H1 (cell line): ENCODE measurements around the gene CES3. TPM values are rescaled to one million over a fixed set of nuclear protein-coding genes. Genes with fewer than 3 reads are reported as not detected.

Experiments used
- CTCF ChIA-PET: fragments of 300-600 bp; sonication (Branson Sonifier 250); formaldehyde crosslinking; loops from one replicate; lab custom pipeline; 2021; ENCODE audit not compliant: partially characterized antibody; lab: Charles Lee
- POLR2A ChIA-PET: fragments of 300-600 bp; sonication (Branson Sonifier 250); formaldehyde crosslinking; loops from one replicate; lab custom pipeline; 2021; ENCODE audit warnings: inconsistent platforms; ENCODE audit not compliant: partially characterized antibody; lab: Charles Lee
- DNase-seq, 2 experiments: peaks; one replicate each; pipeline versions ENCODE4 v3.0.0 to v3.0.0-alpha.2; 2010 to 2022; ENCODE audit warnings: low spot score in 2 of 2, low read depth in 1 of 2, mixed read lengths in 1 of 2
- FAIRE-seq: peaks from 2 replicates; lab custom pipeline; 2011; peaks lifted over from hg19 to GRCh38; lab: Jason Lieb, UNC
- H2AFZ ChIP-seq: 2 replicates; pipeline ENCODE4 v1.8.1; 2012; ENCODE audit warnings: low read length, inconsistent platforms
- H2AK5ac ChIP-seq: 2 replicates; pipeline ENCODE4 v1.6.1; 2013; ENCODE audit warnings: low read depth, low read length
- H2BK120ac ChIP-seq: replicated peaks from 2 replicates; pipeline ENCODE3; 2013; ENCODE audit warnings: low read depth, low read length, inconsistent platforms
- H2BK12ac ChIP-seq: 2 replicates; pipeline ENCODE4 v1.6.1; 2013; ENCODE audit warnings: low read depth, low read length
- H2BK15ac ChIP-seq: 2 replicates; pipeline ENCODE4 v1.6.1; 2013; ENCODE audit warnings: low read length
- H2BK20ac ChIP-seq: 2 replicates; pipeline ENCODE4 v1.6.1; 2013; ENCODE audit warnings: low read length
- H2BK5ac ChIP-seq: 2 replicates; pipeline ENCODE4 v1.6.1; 2013; ENCODE audit warnings: low read depth, low read length
- H3K14ac ChIP-seq: 2 replicates; pipeline ENCODE4 v1.6.1; 2013; ENCODE audit warnings: inconsistent platforms; ENCODE audit not compliant: insufficient read length
- H3K18ac ChIP-seq: 2 replicates; pipeline ENCODE4 v1.6.1; 2013; ENCODE audit warnings: low read length; ENCODE audit errors: extremely low read depth
- H3K23ac ChIP-seq: 2 replicates; pipeline ENCODE4 v1.6.1; 2013; ENCODE audit warnings: inconsistent platforms; ENCODE audit not compliant: insufficient read length
- H3K23me2 ChIP-seq: 2 replicates; pipeline ENCODE4 v1.6.1; 2013; ENCODE audit warnings: low read depth, low read length
- H3K27ac ChIP-seq: 2 replicates; pipeline ENCODE4 v1.6.1; 2011; ENCODE audit warnings: low read depth, low read length, inconsistent platforms
- H3K27me3 ChIP-seq, 4 experiments: replicated peaks in 1 of 4; 1 replicate in 1 of 4; 2 replicates in 3 of 4; pipeline versions ENCODE4 v1.6.1 to v1.8.1; 2011 to 2013; ENCODE audit warnings: low read length in 3 of 4, mild to moderate bottlenecking in 3 of 4, inconsistent platforms in 2 of 4, mixed read lengths in 2 of 4, moderate library complexity in 1 of 4; ENCODE audit not compliant: control insufficient read depth in 3 of 4, insufficient read depth in 3 of 4; ENCODE audit errors: extremely low read depth in 1 of 4
- H3K36me3 ChIP-seq, 4 experiments: 2 replicates each; pipeline versions ENCODE4 v1.6.1 to v1.8.1; 2011 to 2013; ENCODE audit warnings: mild to moderate bottlenecking in 4 of 4, low read length in 3 of 4, moderate library complexity in 2 of 4, control low read depth in 1 of 4, inconsistent platforms in 1 of 4; ENCODE audit not compliant: insufficient read depth in 4 of 4, control insufficient read depth in 2 of 4
- H3K4ac ChIP-seq: replicated peaks from 2 replicates; pipeline ENCODE3; 2013; ENCODE audit warnings: low read length, low read depth, mixed read lengths, inconsistent platforms; ENCODE audit not compliant: insufficient read length
- H3K4me1 ChIP-seq, 4 experiments: replicated peaks in 1 of 4; 1 replicate in 1 of 4; 2 replicates in 3 of 4; pipeline versions ENCODE4 v1.6.1 to v1.8.1; 2011 to 2013; ENCODE audit warnings: low read length in 3 of 4, inconsistent platforms in 2 of 4, mixed read lengths in 1 of 4; ENCODE audit not compliant: insufficient read depth in 4 of 4, control insufficient read depth in 3 of 4
- H3K4me2 ChIP-seq, 2 experiments: 2 replicates each; pipeline versions ENCODE4 v1.6.1 to v1.8.1; 2011 to 2013; ENCODE audit warnings: low read depth in 2 of 2, low read length in 2 of 2, control low read depth in 1 of 2, inconsistent platforms in 1 of 2, mild to moderate bottlenecking in 1 of 2; ENCODE audit not compliant: insufficient read depth in 1 of 2
- H3K4me3 ChIP-seq, 4 experiments: fragments of 200-600, 300-600 bp in 1 of 4; sonication (generic), shearing (Covaris generic), sonication (Bioruptor Twin) in 1 of 4; 2 replicates each; pipeline versions ENCODE4 v1.5.1 to v1.8.1; 2011 to 2016; ENCODE audit warnings: low read length in 4 of 4, low read depth in 3 of 4, control low read depth in 2 of 4, inconsistent platforms in 2 of 4, mild to moderate bottlenecking in 2 of 4, mixed read lengths in 1 of 4, moderate library complexity in 1 of 4; ENCODE audit not compliant: insufficient read depth in 2 of 4; ENCODE audit errors: extremely low read depth in 1 of 4
- H3K56ac ChIP-seq: replicated peaks from 2 replicates; pipeline ENCODE3; 2013; ENCODE audit warnings: low read depth, mild to moderate bottlenecking, mixed read lengths, low read length, inconsistent platforms; ENCODE audit not compliant: insufficient read length
- H3K79me1 ChIP-seq: 2 replicates; pipeline ENCODE4 v1.6.1; 2013; ENCODE audit warnings: low read depth, low read length, control low read depth
- H3K79me2 ChIP-seq, 2 experiments: 2 replicates each; pipeline versions ENCODE4 v1.6.1 to v1.8.1; 2012 to 2013; ENCODE audit warnings: low read length in 2 of 2, mild to moderate bottlenecking in 2 of 2, inconsistent platforms in 1 of 2; ENCODE audit not compliant: insufficient read depth in 2 of 2, control insufficient read depth in 1 of 2
- H3K9ac ChIP-seq, 4 experiments: replicated peaks in 1 of 4; 1 replicate in 1 of 4; 2 replicates in 3 of 4; pipeline versions ENCODE4 v1.6.1 to v1.8.1; 2011 to 2013; ENCODE audit warnings: low read depth in 3 of 4, low read length in 3 of 4, control low read depth in 2 of 4, mild to moderate bottlenecking in 2 of 4, moderate library complexity in 2 of 4, inconsistent platforms in 1 of 4; ENCODE audit errors: extremely low read depth in 1 of 4
- H3K9me3 ChIP-seq, 2 experiments: 2 replicates each; pipeline versions ENCODE4 v1.6.1 to v1.8.1; 2012 to 2013; ENCODE audit warnings: mild to moderate bottlenecking in 2 of 2, moderate library complexity in 2 of 2, control low read depth in 1 of 2, inconsistent platforms in 1 of 2, low read depth in 1 of 2, low read length in 1 of 2, mixed read lengths in 1 of 2; ENCODE audit not compliant: insufficient read depth in 2 of 2
- H4K20me1 ChIP-seq, 2 experiments: replicated peaks in 1 of 2; 2 replicates each; pipeline versions ENCODE3 to v1.8.1; 2011 to 2013; ENCODE audit warnings: inconsistent platforms in 2 of 2, low read length in 2 of 2, mild to moderate bottlenecking in 1 of 2; ENCODE audit not compliant: insufficient read depth in 2 of 2, control insufficient read depth in 1 of 2
- H4K5ac ChIP-seq: 2 replicates; pipeline ENCODE4 v1.6.1; 2013; ENCODE audit warnings: low read length, low read depth, mixed read lengths, inconsistent platforms; ENCODE audit not compliant: insufficient read length
- H4K8ac ChIP-seq: 2 replicates; pipeline ENCODE4 v1.8.0; 2013; ENCODE audit warnings: mild to moderate bottlenecking, moderate library complexity, low read length, inconsistent platforms; ENCODE audit not compliant: insufficient read depth; ENCODE audit errors: extremely low read depth
- H4K91ac ChIP-seq: replicated peaks from 2 replicates; pipeline ENCODE3; 2013; ENCODE audit warnings: low read length, mixed read lengths, inconsistent platforms; ENCODE audit not compliant: insufficient read length
- CEBPB ChIP-seq: IDR thresholded peaks from 2 replicates; pipeline ENCODE4 v1.6.1; 2012; ENCODE audit warnings: low read depth, low read length
- CHD2 ChIP-seq: IDR thresholded peaks from 2 replicates; pipeline ENCODE4 v1.6.1; 2012; ENCODE audit warnings: low read length, improper control_type of control experiment
- CTBP2 ChIP-seq: IDR thresholded peaks from 2 replicates; pipeline ENCODE4 v1.7.0; 2011; ENCODE audit warnings: borderline replicate concordance, mild to moderate bottlenecking, moderate library complexity, mixed read lengths, low read length; ENCODE audit not compliant: insufficient read depth, insufficient read length
- EZH2 ChIP-seq: fragments of 200-600 bp; sonication (generic); IDR thresholded peaks from 2 replicates; pipeline ENCODE4 v1.7.1; 2012; ENCODE audit warnings: low read depth, mild to moderate bottlenecking, moderate library complexity, low read length, inconsistent platforms; ENCODE audit not compliant: severe bottlenecking
- FOSL1 ChIP-seq: IDR thresholded peaks from 2 replicates; pipeline ENCODE4 v1.6.1; 2011; ENCODE audit warnings: mild to moderate bottlenecking, low read depth, low read length, moderate library complexity; ENCODE audit not compliant: insufficient read depth
- HDAC2 ChIP-seq, 2 experiments: fragments of 300-600 bp in 1 of 2; sonication (generic) in 1 of 2; IDR thresholded peaks; 2 replicates each; pipeline ENCODE4 v1.6.1; 2011 to 2012; ENCODE audit warnings: low read depth in 2 of 2, low read length in 2 of 2, mild to moderate bottlenecking in 2 of 2, moderate library complexity in 2 of 2, borderline replicate concordance in 1 of 2, inconsistent platforms in 1 of 2
- KDM5A ChIP-seq: fragments of 200-600 bp; IDR thresholded peaks from 2 replicates; pipeline ENCODE4 v1.7.1; 2012; ENCODE audit warnings: mild to moderate bottlenecking, low read length, inconsistent platforms, mixed read lengths
- MAX ChIP-seq: IDR thresholded peaks from 2 replicates; pipeline ENCODE4 v1.6.1; 2012; ENCODE audit warnings: inconsistent platforms
- RNF2 ChIP-seq: fragments of 200-900, 300-1000 bp; sonication (generic); IDR thresholded peaks from 2 replicates; pipeline ENCODE4 v1.7.1; 2016; ENCODE audit warnings: borderline replicate concordance, low read depth, mild to moderate bottlenecking, antibody characterized with exemption, low read length; ENCODE audit not compliant: poor library complexity, severe bottlenecking; ENCODE audit errors: missing control alignments
- SP4 ChIP-seq: IDR thresholded peaks from 2 replicates; pipeline ENCODE4 v1.6.1; 2012; ENCODE audit warnings: low read length, inconsistent platforms
- TAF1 ChIP-seq: IDR thresholded peaks from 2 replicates; pipeline ENCODE4 v1.6.1; 2011; ENCODE audit warnings: mild to moderate bottlenecking, low read depth, low read length
- WGBS, 2 experiments: shearing (Covaris generic) in 1 of 2; methylation state at CpG; one replicate each; pipeline versions ENCODE4 v1.1.6 to v1.1.7; 2013 to 2015; ENCODE audit warnings: low lambda C conversion rate in 2 of 2, mixed read lengths in 2 of 2, inconsistent platforms in 1 of 2, low coverage in 1 of 2, missing lambda C conversion rate in 1 of 2; ENCODE audit not compliant: insufficient replicate concordance in 2 of 2, insufficient coverage in 1 of 2, insufficient read length in 1 of 2; ENCODE audit errors: extremely low coverage in 1 of 2, missing lambda C conversion rate in 1 of 2; 5-methylcytosine and 5-hydroxymethylcytosine counted together
- polyA plus RNA-seq, 7 experiments: library from polyadenylated mRNA; depleted of rRNA in 3 of 7; stranded (reverse) in 5 of 7; unstranded in 2 of 7; fragments of >200 nt in 5 of 7; fragments of 200-250 nt in 2 of 7; gene quantifications; 1 replicate in 5 of 7; 2 replicates in 1 of 7; 4 replicates in 1 of 7; pipeline versions ENCODE4 v1.2.1 to v1.2.3, GENCODE V29; 2011 to 2013; ENCODE audit warnings: missing spikeins in 2 of 7, mixed read lengths in 2 of 7
- total RNA-seq: library from RNA; stranded (reverse); fragmentation: NEBNext Ultra II Directional; extraction: Animal tissue kit (Norgen Biotek cat#: 25700); gene quantifications from 2 replicates; pipeline ENCODE4 v1.2.1, GENCODE V29; 2021

Gene CES3
- total and polyA plus RNA-seq, 2 of the 8 experiments (the other 6 are each of a cell fraction or from before 2014, with no cell fraction given): 1.6 to 2.2 TPM

GRCh38 chr16:66977341-66978113 is 16.5 kb downstream of the CES3 start:
- no peaks in the 10 kb centered on the region for H3K36me3 ChIP-seq
- H2BK120ac ChIP-seq: no peak overlapping the region
- no peaks in the 10 kb centered on the region for H3K9me3 ChIP-seq
- H3K4me1 ChIP-seq: no peaks in the 10 kb centered on the region; a peak in 1 of 7 replicates
- peak overlapping the region; percentile 21; the same call in 1 of the 2 replicates for H2BK12ac ChIP-seq
- no peak overlapping the region for H4K91ac ChIP-seq
- no peak overlapping the region for H3K27ac ChIP-seq
- H3K9ac ChIP-seq: no peak overlapping the region
- H3K23me2 ChIP-seq: no peaks in the 10 kb centered on the region
- H3K14ac ChIP-seq: no peak overlapping the region
- H3K56ac ChIP-seq: no peak overlapping the region
- no peak overlapping the region for H3K23ac ChIP-seq
- no peak overlapping the region for H2BK15ac ChIP-seq
- no peak overlapping the region for H3K4me2 ChIP-seq
- WGBS, 2 experiments: 42% methylated on average over 15 of the region's 15 CpGs; no CpG with 5 or more reads in 1 of the 2 experiments
- peak; percentile 56 to 98 for DNase-seq
- ChIA-PET POLR2A (interaction anchor here (1.3 to 1.6 kb wide), 2 partner anchors 35 to 220 kb away, joined by 3 to 6 read pairs; no protein-coding TSS in a partner anchor), CTCF (interaction anchor here (0.6 to 10.2 kb wide), 39 partner anchors 8 to 404 kb away, joined by 3 to 130 read pairs (median 4); partner anchors contain the start of genes B3GNT9, CES3, CES4A and ELMO3)
- no peaks in the 10 kb centered on the region for H3K79me1 ChIP-seq
- no peak overlapping the region for H2AK5ac ChIP-seq
- H4K5ac ChIP-seq: no peak overlapping the region
- H3K4ac ChIP-seq: no peak overlapping the region
- no peak overlapping the region for H3K18ac ChIP-seq
- H3K27me3 ChIP-seq: no peaks in the 10 kb centered on the region
- no peaks in the 10 kb centered on the region for H4K20me1 ChIP-seq
- FAIRE-seq: peak; percentile 65
- H2AFZ ChIP-seq: no peak overlapping the region
- H2BK5ac ChIP-seq: no peak overlapping the region
- H2BK20ac ChIP-seq: no peak overlapping the region
- no peak overlapping the region for H3K4me3 ChIP-seq
- H3K79me2 ChIP-seq: no peaks in the 10 kb centered on the region
- no peak overlapping the region for H4K8ac ChIP-seq
- peak; percentile 50; the same call in 1 of the 2 replicates for TF ChIP-seq CHD2
- no peak for TF ChIP-seq CEBPB
- no peak for TF ChIP-seq RNF2
- no peak for TF ChIP-seq SP4
- no peak for TF ChIP-seq FOSL1
- TF ChIP-seq EZH2: no peak
- TF ChIP-seq MAX: no peak
- no peak for TF ChIP-seq CTBP2
- no peak for TF ChIP-seq HDAC2 (IDR thresholded peaks at IDR 0.05; ENCODE audit: borderline replicate concordance in 1 of 2, low read depth in 2 of 2, low read length in 2 of 2)
- TF ChIP-seq KDM5A: no peak
- TF ChIP-seq TAF1: no peak
